ENCODE data around the gene QKI. TPM values are rescaled to one million over a fixed set of nuclear protein-coding genes. Genes with fewer than 3 reads are reported as not detected.

QKI gene
- 100 to 1,000 TPM; 229 to 300 (median 263) TPM for total RNA-seq

GRCh38 chr6:163414117-163414945 lies at the start of gene QKI:
TSS of gene QKI (plus strand) at chr6:163414718. CDS start at chr6:163415194, 476 bp downstream.
- DNase-seq (ENCODE audit: low spot score) (no peak), ATAC-seq (ENCODE audit: low FRiP score) (peak; percentile 63)
- no peak for TF ChIP-seq CTCF (IDR thresholded peaks at IDR 0.05)

- DNase-seq (ENCODE audit: low spot score): no peak
- TF ChIP-seq CTCF (IDR thresholded peaks at IDR 0.05): no peak
- no peak for ATAC-seq (ENCODE audit: low FRiP score)
These were observed 48.2 kb upstream of the QKI start for GRCh38 chr6:163366288-163366687.

GRCh38 chr6:163367497-163368183 lies 46.9 kb upstream of the QKI start:
- TF ChIP-seq CTCF (IDR thresholded peaks at IDR 0.05): no peak
- DNase-seq (ENCODE audit: low spot score) (no peak), ATAC-seq (ENCODE audit: low FRiP score) (no peak)

- no peak for DNase-seq (ENCODE audit: low spot score)
- ATAC-seq (ENCODE audit: low FRiP score): no peak
- no peak for TF ChIP-seq CTCF (IDR thresholded peaks at IDR 0.05)
These were observed 45.4 kb upstream of the QKI start for GRCh38 chr6:163369141-163369540.

- DNase-seq (ENCODE audit: low spot score) (no peak), ATAC-seq (ENCODE audit: low FRiP score) (no peak)
- no peak for TF ChIP-seq CTCF (IDR thresholded peaks at IDR 0.05)
These were observed 44.7 kb upstream of the QKI start for GRCh38 chr6:163369628-163370365.

GRCh38 chr6:163370464-163371117 lies 43.9 kb upstream of the QKI start:
- TF ChIP-seq CTCF (IDR thresholded peaks at IDR 0.05): no peak
- no peak for DNase-seq (ENCODE audit: low spot score)
- ATAC-seq (ENCODE audit: low FRiP score): no peak
